Gastrocnemius medialis (tissue), 4 donors: ENCODE results near the gene LRRC56.

ENCODE experiments used
- POLR2A ChIP-seq, 2 donors: fragments of 450-650 bp; IDR thresholded peaks; one replicate each; pipeline ENCODE4 v1.6.1; 2017; ENCODE audit warnings: antibody characterized with exemption in 2 of 2, mild to moderate bottlenecking in 2 of 2, moderate library complexity in 2 of 2
- TF ChIP-seq, protein P1 (sequence below), 5 experiments: fragments of 450-650 bp in 3 of 5; fragments of 200-600 bp in 2 of 5; sonication (generic) in 2 of 5; IDR thresholded peaks in 4 of 5; conservative IDR thresholded peaks in 1 of 5; 1 replicate in 4 of 5; 2 replicates in 1 of 5; pipeline ENCODE4 v1.5.1; 2016 to 2019; ENCODE audit warnings: antibody characterized with exemption in 5 of 5, mild to moderate bottlenecking in 3 of 5, moderate library complexity in 3 of 5

DNA sequence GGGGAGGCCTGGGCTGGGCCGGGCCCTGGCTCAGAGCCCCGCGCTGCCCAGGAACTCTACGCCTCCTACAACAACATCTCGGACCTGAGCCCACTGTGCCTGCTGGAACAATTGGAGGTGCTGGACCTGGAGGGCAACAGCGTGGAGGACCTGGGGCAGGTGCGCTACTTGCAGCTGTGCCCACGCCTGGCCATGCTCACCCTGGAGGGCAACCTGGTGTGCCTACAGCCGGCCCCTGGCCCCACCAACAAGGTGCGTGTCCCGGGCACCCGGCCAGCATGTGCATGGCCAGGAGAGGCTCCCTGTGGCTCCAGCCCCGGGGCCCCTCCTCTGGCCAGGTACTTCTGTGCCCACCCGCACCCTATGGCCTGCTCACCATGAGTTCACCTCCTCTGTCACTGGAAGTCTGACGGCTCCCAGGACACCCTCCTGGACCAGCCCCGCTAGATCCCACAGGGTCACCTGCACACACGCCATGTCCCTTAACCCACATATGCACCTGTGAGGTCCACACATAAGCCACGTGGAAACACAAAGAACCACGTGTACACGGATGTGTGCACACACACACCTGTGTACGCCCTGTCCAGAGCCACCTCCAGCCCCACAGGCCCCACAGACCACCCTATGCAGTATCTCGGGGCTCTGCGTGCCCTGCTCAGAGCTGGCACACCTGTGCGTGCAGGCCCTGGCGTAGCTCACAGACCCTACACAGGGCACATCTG, 12.9 kb downstream of the LRRC56 start:
- TF ChIP-seq, protein P1, sequence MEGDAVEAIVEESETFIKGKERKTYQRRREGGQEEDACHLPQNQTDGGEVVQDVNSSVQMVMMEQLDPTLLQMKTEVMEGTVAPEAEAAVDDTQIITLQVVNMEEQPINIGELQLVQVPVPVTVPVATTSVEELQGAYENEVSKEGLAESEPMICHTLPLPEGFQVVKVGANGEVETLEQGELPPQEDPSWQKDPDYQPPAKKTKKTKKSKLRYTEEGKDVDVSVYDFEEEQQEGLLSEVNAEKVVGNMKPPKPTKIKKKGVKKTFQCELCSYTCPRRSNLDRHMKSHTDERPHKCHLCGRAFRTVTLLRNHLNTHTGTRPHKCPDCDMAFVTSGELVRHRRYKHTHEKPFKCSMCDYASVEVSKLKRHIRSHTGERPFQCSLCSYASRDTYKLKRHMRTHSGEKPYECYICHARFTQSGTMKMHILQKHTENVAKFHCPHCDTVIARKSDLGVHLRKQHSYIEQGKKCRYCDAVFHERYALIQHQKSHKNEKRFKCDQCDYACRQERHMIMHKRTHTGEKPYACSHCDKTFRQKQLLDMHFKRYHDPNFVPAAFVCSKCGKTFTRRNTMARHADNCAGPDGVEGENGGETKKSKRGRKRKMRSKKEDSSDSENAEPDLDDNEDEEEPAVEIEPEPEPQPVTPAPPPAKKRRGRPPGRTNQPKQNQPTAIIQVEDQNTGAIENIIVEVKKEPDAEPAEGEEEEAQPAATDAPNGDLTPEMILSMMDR (IDR thresholded peaks at IDR 0.05 in 4 of 5, conservative IDR thresholded peaks at IDR 0.05 in 1 of 5), result no peak
- no peak for TF ChIP-seq POLR2A (IDR thresholded peaks at IDR 0.05)
